ENCODE results near the gene CCDC80.

- TF ChIP-seq CTCF (IDR thresholded peaks at IDR 0.05; ENCODE audit: poor library complexity) (peak; percentile 88), EZH2phosphoT487 (IDR thresholded peaks at IDR 0.05; ENCODE audit: low read depth, severe bottlenecking, unreplicated experiment) (no peak), EZH2 (IDR thresholded peaks at IDR 0.05; ENCODE audit: borderline replicate concordance) (no peak)
These were observed 2.1 kb upstream of the CCDC80 start for GRCh38 chr3:112642912-112643506.

All from hepatocyte (in vitro differentiated cells).